HG03175 (cell line): ENCODE measurements around the gene RNF150.
"Not testable (repeated sequence)": the region's sequence is repeated elsewhere in the genome, so short reads cannot be mapped to it uniquely, and the experiment has no call there.

Source experiments
- ATAC-seq: cut with Tn5 transposase; IDR thresholded peaks from one replicate; pipeline ENCODE4 v1.9.1; 2021; ENCODE audit warnings: mild to moderate bottlenecking, moderate library complexity; ENCODE audit not compliant: unreplicated experiment

The RNF150 gene

GRCh38 chr4:141133146-141133998 lies at the start of gene RNF150:
TSS of gene RNF150 (minus strand) at chr4:141133469.
- ATAC-seq: peak; percentile 63

- ATAC-seq: peak; percentile 65
Observed at GRCh38 chr4:141180991-141181761, 47.9 kb upstream of the RNF150 start.

GRCh38 chr4:141179474-141180373 lies 46.5 kb upstream of the RNF150 start:
- ATAC-seq: no peak

GRCh38 chr4:141177171-141177570 lies 43.9 kb upstream of the RNF150 start:
- ATAC-seq: no peak

- no peak for ATAC-seq
Observed at GRCh38 chr4:141174457-141174856, 41.2 kb upstream of the RNF150 start.

- no peak for ATAC-seq
Observed at GRCh38 chr4:141170671-141171070, 37.4 kb upstream of the RNF150 start.

- ATAC-seq: no peak
Observed at GRCh38 chr4:141169391-141169790, 36.1 kb upstream of the RNF150 start.

- ATAC-seq: not testable (repeated sequence)
Observed at GRCh38 chr4:141165001-141165400, 31.7 kb upstream of the RNF150 start.

- no peak for ATAC-seq
Observed at GRCh38 chr4:141159027-141159426, 25.8 kb upstream of the RNF150 start.

GRCh38 chr4:141158219-141158618 lies 24.9 kb upstream of the RNF150 start:
- ATAC-seq: no peak

GRCh38 chr4:141155586-141155985 lies 22.3 kb upstream of the RNF150 start:
- no peak for ATAC-seq

- no peak for ATAC-seq
Observed at GRCh38 chr4:141154725-141155124, 21.5 kb upstream of the RNF150 start.

- no peak for ATAC-seq
Observed at GRCh38 chr4:141153751-141154510, 20.7 kb upstream of the RNF150 start.

GRCh38 chr4:141144207-141144606 lies 10.9 kb upstream of the RNF150 start:
- no peak for ATAC-seq

- ATAC-seq: no peak
Observed at GRCh38 chr4:141142423-141142822, 9.2 kb upstream of the RNF150 start.

GRCh38 chr4:141140391-141141200 lies 7.3 kb upstream of the RNF150 start:
- ATAC-seq: no peak

GRCh38 chr4:141133999-141134995 lies 1.0 kb upstream of the RNF150 start:
- ATAC-seq: no peak

GRCh38 chr4:141132709-141133145 lies 542 bp downstream of the RNF150 start:
- ATAC-seq: peak; percentile 13
